HG03520 (cell line): ENCODE measurements around the gene DNM3.

Source experiments
- ATAC-seq: cut with Tn5 transposase; IDR thresholded peaks from one replicate; pipeline ENCODE4 v1.9.1; 2021; ENCODE audit warnings: mild to moderate bottlenecking, moderate library complexity; ENCODE audit not compliant: unreplicated experiment

Gene DNM3

DNA sequence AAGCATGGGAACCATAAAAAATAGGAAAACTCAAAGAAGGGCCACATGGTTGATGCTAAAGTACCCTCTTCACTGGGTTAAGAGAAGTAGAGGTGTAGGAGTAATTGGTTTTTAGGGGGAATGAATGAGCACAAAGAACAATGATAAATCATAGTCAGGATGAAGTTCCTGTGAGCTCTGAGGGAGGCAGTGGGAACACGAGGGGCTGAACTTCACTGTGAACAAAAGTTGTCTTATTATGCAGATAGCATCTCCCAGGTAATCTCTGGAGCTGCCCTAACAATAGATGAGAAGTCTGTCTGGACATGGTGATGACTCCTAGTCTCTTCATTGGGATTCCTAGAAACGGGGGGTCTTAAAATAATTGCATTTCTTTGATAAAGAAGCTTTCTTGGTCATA, 127.9 kb downstream of the DNM3 start:
- ATAC-seq: no peak

DNA sequence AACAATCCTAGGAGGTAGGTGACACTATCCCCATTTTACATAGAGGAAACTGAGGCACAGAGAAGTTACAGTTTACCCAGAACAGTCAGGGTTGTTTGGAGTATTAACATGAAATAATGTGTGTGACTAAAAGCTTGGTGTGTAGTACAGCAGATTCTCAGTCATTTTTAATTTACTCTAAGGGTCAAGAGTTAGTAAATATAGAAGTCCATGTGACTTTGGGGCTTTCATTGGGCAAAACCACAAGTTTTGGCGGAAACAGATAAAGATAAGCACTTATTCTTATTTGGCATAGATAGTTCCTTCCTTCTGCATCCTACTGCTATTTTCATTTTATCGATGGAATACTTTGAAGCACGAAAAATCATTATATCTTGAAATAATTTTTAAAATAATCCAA, 128.5 kb downstream of the DNM3 start:
- ATAC-seq: no peak

DNA sequence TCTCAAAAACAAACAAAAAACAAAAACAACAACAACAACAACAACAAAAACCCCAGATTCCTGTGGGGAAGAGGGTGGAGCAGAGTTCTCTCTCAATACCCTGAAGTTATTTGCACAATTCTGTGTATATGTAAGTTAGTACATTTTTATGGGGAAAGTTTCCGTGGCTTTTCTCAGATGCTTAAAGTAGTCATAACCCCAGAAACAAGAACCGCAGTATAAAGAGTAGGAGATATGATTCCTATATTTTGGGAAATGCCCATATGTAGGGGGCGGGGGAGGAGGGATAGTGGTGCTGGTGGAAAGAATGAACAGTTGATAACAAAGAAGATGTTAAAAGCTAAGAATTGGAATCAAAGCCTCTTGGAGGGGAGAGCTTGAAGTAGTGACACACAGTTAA, 131.5 kb downstream of the DNM3 start:
- no peak for ATAC-seq

DNA sequence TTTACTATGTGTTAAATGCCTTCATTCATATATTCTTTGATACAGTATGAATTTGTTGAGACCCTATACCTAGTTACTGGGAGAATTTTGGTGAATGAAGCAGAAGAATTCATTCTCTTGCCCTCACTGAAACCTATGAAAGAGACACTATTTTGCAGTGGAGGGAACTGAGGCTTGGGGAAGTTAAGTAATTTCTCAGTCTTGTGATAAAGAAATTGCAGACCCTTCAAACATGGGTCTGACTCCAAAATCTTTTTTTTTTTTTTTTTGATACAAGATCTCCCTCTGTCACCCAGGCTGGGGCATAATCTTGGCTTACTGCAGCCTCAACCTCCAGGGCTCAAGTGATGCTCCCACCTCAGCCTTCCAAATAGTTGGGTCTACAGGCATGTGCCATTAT, 132.1 kb downstream of the DNM3 start:
- no peak for ATAC-seq

DNA sequence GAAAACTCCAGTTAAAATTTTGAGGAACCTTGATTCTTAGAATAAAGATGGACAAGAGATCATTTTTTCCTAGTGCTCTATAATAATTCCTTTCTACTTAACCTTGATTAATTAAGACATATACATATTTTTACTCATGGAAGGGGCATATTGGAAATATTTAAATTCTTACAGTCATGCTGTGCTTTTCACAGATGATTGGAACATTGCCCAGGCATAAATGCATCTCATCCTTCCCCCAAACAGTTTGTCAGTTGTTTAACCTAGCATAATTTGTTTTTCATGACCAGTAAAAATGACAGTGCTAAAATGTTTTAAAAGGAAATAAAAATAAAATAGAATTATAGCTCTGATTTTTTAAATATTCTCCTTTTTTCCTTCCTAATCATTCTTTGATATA, 140.0 kb downstream of the DNM3 start:
- ATAC-seq: no peak

DNA sequence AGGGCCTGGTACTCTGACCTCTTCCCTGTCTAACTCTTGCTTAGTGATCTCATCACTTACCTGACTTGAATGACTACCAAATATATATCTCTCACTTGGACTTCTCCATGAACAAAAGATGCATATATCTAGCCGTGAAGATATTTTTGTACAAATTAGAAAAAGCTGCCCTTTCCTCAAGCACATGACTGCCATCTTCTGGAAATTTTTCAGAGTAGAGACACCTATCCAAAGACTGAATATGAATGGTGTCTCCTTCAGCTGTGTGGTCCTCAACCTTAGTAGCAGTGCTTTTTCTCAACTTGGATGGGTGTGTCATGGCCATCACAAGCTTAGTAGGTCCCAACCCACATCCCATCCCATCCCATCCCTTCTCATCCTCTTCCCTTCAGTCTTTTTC, 142.3 kb downstream of the DNM3 start:
- ATAC-seq: no peak

DNA sequence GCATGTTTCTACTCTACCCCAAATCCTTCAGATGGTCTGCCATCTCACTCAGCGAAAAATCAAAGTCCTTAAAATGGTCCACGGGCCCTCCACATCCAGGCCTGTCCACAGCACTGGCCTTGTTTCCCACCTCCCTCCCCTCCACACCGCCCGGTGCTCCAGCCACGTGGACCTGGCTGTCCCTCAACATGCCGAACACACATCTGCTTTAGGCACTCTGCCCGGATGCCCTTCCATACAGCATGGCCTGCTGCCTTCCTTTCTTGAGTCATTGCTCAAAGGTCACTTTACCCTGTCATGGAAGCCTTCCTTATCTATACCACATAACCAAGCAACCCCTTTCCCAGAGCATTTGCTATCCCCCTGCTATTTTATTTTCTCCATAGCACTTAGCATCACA, 143.0 kb downstream of the DNM3 start:
- ATAC-seq: no peak

DNA sequence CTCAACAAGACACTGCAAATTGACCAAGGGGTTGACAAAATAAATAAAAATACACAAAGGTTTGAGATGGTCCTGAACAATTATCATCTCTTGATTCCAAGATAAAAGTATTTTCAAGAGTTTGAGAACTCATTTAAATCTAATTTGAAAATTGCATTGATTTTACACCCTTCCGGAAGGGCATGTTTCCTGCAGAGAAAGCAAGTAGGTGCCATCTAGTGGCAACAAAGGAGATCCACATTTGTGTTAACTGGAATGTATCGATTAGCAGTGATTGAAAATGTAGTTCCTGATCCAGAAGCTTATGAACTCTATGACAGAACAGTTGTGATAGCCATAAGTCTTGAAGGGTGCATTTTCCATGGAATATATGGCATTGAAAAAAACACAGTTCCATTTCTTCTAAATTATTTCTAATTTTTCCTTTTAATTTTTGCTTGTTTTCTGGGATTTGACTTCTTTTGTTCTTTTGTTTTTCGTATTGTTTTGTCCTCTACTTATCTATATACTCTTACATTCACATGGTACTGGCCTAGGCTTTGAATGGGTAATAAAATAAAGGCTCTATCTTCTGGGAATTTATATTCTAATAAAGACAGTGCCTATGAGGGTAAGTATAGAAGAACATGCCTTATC, 143.7 kb downstream of the DNM3 start:
- no peak for ATAC-seq

DNA sequence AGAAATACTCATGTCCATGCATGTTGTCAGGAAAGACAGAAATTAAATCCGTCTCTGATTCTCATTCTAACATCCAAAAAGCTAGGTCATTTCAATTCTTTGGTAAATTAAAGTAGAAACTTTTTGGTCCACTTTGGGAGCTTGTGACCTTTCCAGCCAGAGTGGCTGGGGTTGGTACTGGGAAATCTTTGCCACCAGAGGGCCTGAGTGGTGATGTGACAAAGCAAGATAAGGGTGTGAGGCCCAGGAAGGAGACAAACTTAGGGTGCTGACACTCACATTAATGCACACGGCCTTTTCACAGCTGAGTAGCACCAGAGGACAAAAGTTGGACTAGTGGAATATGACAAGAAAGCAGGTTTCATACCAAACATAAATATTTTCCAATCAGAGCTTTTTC, 144.3 kb downstream of the DNM3 start:
- no peak for ATAC-seq

DNA sequence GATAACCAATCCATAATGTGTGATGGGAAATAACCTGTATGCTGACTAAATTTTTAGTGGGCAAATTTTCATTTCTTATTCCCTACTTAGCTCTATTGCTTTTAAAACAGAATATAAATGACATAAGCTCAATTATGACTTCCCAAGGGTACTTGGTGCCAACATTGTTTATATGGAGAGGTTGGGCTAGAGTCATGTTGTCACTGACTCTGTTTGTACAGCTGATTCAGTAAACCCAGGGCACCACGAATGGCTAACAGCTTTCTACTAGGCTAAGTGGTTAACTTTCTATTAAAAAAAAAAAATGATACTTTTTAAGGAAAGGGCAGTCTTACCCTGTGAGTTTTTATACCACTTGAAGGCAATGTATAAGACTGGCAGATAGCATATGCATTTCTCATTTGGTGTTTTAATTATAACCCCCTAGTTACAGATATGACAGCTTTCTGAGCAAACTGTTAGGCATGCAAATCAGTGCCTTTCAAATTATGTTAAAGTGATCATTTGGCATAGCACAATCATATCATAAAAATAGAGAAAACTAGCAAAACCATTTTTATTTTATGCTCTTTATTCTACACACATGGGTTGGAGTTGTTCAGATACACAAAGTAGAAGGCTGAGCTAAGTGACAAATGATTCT, 147.1 kb downstream of the DNM3 start:
- ATAC-seq: no peak

DNA sequence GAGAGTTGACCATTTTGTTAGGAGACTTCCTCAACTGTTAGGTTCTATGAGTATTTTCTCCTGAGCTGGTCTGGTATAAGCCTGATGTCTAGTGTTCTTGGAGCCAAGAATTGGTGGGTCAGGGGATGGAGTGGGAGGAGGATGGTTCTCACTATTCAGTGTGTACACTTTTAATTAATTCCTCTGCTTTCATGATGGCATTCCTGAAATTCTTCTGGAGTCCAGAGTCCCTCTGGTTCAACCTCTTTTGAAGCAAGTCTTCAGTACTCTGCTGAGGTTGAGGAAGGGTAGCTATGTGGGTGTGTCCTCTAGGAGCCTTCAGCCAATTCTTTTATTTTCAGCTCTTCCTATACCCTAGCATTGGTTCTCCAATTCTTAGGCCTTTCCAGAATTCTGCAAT, 149.1 kb downstream of the DNM3 start:
- no peak for ATAC-seq

DNA sequence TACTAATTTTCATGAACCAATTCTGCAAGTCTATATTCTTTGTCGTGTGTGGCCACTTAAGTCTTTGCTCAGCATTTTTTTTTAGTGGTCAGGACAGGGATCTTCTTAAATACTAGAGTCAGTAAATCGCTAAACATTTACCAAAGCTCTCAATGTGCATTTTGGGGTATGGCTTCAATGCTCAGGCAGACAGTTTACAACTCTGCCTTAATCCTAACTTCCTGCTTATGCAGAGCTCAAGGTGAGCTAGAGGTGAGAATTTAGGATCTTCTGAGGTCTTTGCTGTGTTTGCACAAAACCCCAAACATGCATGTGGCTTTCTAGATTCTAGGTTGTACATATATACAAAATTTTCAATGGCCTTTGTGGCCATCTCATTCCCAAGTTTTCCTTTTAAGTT, 153.0 kb downstream of the DNM3 start:
- no peak for ATAC-seq

DNA sequence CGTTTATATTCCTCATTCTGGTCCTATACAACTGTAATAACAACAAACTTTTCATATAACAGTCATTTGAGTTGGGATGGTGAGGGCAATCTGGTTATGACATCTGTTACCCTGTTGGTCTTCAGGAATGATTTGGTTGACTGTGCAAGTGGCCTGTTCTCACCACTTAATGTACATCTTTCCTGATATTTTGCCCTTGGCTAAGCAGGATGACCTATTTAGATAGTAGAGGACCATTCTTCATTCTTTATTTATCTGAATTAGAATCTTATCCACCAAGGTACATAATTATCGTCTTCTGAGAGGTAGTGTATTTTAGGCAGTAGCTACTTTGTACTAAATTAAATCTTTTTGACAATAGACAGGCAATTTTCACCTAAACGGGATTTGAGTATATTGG, 154.3 kb downstream of the DNM3 start:
- no peak for ATAC-seq

DNA sequence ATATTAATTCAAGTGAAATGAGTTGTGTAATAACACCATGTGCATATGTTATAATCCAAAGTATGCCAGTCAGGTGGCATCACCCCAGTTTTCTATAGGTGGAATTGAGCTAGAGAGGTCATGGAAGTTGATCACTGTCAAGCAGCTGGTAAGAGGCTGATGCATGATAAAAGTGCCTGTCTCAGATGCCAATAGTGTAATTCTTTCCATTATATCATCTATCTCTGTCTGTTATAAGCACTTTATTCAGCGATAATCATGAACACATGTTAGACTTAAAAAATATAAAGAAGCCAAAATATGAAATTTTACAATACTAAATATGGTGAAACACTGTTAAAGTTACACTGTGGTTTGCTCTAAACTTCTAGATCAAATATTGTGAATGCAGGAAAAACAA, 156.6 kb downstream of the DNM3 start:
- no peak for ATAC-seq

DNA sequence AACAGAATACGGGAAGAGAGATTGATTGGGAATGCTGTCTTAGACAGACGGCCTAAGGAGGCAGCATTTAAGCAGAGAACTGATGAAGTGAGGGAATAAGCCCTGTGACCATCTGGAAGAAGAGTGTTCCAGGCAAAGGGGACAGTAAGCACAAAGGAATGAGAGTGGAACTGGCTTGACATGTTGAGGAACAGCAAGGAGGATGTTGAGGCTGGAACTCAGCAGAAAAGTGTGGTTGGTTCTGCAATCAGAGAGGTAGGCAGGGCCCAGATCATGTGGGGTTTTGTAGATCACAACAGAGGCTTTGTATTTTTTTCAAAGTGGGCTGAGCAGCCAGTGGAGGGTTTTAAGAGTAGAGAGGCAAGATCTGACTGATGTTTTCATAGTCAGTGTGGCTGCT, 157.4 kb downstream of the DNM3 start:
- no peak for ATAC-seq

DNA sequence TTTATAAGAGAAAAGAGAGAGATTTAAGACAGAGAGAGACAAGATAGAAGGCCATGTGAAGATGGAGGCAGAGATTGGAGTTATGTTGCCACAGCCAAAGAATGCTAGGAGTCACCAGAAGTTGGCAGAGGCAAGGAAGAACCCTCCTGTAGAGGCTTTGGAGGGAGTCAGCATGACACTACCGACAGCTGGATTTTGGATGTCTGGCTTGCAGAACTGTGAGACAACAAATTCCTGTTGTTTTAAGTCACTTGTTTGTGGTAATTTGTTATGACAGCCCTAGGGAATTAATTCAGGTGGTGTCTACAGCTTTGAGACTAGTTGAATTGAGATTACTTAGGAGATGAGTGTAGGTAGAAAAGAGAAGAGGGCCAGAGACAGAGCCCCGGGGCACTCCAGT, 158.5 kb downstream of the DNM3 start:
- ATAC-seq: no peak

DNA sequence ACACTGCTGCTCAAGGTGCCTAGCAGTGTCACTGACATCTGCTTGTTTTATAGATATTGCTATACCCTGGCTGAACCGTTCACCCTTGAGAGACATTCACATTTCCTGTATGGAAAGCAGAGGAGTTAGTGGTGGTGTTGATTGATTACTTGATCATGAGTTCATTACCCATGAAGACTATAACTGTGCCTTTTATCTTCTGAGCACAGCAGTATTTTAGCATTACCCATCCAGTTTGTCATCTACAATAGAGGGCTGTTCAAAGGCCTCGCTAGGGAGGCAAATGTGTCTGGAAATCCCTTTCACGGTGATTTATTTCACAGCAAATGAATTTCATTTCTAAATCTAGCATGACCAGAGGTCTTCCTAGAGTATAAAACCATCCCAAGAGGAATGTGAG, 160.0 kb downstream of the DNM3 start:
- ATAC-seq: no peak

DNA sequence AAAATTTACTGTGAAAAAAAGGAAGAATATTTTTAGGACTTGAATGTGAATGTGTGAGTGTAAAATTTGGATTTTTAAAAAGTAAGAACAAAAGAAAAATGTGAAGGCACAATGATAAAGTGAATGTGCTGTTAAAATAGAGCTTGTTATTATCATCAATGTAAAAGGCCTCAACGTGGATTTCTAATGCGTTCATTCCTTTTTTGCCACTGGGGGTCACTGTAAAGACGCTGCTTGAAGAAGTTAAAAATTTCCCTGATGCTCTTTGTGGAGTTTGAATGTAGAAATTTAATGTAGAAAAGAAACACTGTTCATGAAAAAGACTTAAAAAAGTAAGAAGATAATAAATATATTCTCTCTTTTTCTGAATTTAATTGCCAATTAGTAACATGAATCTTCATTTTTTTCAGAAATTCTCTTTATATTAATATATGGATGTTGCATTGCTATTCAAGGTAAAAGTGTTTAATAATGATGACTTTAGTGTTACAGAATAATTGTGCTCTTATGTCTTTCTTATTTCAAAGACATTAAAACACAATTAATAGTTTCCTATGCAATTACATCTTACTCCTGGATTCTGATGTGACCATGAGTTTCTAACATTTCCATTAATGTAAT, 161.5 kb downstream of the DNM3 start:
- no peak for ATAC-seq

DNA sequence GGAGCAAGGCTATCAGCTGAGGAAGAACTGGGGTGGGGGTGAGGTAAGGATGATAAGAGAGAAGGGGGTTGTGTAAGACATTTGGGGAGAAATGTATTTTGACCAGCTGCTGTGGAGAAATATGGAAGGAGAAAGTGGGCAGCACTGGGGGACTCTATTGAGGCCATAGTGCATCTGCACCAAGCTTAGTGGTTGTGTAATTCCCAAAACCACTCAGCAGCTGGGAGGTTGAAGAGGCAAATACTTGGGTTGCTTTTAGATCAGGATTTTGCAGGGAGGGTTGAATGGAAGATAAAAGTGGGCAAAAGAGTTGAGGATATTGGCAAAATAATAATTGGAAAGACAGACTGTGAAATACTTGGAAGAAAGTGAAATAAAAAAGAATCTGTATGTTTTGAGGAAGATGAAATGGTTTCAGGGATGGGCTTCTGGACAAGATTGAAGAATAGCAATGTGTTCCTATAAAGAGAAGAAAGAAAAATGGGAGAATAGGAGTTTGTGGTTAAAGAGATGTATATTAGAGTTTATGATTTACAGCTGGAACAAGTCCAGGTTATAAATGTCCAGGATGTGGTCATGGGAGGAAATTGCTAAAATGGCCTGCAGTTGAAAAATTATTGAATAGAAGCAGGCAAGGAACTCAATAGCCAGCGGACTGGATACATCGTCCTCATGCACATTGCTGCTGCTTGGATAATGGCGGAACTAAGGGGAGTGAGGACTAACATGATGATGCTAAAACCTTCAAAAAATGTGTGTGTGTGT, 162.7 kb downstream of the DNM3 start:
- no peak for ATAC-seq

DNA sequence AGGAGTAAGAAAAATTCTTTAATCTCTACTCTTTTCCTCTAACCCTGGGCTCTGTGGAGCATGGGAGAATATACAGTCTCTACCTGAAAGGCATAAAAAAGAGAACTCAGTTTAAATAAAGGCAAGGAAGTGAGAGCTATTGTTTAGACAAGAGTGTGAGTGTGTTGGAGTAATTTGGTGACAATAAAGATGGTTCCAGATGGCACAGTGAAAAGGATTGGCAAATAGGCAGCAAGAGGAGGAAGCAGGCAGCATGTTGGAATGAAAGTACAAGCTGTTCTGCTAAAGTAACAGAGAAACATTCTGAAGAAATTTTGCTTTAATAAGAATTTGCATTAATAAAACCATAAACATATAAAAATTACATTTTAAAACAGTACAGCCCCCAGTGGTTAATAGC, 163.4 kb downstream of the DNM3 start:
- no peak for ATAC-seq

DNA sequence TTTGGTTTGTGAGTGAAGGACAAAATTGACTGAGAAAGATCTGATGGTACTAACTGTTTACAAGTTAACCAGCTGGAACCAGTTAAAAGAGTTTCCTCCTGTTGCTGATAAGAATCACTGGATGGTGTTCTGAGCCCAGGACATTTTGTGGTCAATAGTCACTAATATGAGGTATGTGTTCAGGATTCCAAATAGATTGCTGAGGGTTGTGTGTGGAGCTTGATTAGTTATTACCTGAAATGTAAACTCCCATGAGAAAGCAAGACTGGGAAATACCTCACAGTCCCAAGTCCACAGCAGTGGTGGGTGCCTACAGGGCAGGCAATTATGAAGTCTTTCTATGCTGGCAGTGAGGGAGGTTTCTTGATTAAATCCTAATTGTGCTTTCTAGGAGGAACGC, 164.6 kb downstream of the DNM3 start:
- no peak for ATAC-seq

DNA sequence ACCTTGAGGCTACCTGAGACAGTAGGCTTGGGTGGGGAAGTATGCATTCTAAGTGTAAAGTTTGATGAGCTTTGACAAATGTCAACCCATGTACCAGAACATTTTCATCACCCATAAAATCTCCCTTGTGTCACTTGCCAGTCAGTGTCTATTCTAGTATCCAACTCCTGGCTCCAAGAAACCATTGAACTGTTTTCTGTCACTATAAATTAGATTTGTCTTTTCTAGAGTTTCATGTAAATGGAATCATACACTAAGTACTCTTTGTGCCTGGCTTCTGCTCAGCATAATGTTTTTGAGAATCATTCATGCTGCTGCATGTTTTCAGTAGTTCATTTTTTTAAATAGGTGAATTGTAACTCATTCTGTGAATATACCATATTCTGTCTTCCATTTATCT, 165.4 kb downstream of the DNM3 start:
- ATAC-seq: no peak
